Measurements from ENCODE around the gene TOX4.

DNA sequence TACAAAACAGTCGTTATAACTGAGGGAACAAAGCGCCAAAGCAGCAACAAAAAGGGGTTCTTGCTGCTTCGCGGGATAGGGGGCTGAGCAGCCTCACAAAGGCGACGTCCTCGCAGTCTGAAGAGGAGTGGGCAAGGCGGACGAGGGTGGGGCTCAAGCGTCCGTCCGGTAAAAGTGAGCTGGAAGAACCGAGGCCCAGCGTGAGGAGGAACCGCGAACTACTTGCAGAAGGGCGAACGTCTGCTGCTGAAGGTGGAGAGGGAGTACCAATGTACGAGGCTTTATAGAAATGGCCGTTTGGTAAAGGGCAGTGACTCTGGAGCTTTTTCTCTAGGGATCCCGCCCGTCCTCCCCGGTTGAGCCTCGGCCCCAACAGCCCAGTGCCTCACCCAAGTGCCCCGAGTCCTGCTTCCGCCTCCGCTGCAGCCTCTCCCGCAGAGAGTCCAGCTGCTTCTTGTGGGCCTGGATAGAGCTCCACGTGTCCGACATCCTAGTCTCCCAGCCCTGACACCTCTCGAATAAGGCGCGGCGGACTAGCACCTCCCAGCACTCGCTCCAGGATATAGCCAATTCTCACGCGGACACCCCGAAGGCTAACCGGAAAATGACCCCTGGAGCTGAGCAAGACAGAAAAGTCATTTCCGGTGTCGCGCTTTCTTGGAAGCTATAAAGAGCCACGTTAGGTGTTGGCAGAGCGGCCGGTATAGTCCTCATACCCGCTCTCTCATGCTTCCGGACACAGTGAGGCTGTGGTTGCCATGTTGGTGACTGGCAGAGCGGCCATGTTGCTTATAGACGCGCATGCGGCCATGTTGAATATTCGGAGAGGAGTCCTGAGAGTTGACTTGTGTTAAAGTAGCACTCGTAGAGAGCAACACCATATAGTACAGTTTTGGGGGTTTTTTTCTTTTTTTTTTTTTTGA is 34.0 kb downstream of the TOX4 start, which contains the start of gene METTL3:
- TF ChIP-seq CREB1 (IDR thresholded peaks at IDR 0.05; ENCODE audit: low read depth) (peak; percentile 84), RAD21 (IDR thresholded peaks at IDR 0.05; ENCODE audit: low read depth) (no peak)
- TF ChIP-seq, protein P1, sequence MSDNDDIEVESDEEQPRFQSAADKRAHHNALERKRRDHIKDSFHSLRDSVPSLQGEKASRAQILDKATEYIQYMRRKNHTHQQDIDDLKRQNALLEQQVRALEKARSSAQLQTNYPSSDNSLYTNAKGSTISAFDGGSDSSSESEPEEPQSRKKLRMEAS (IDR thresholded peaks at IDR 0.05): peak; percentile 97

All from Ishikawa (cell line).